RCC 7860 (cell line): ENCODE data around the gene SPEM2.
"Not testable (repeated sequence)": the region's sequence is repeated elsewhere in the genome, so short reads cannot be mapped to it uniquely, and the experiment has no call there.

Experiments used
- DNase-seq: peaks from one replicate; pipeline ENCODE4 v3.0.0-alpha.2; 2015; ENCODE audit warnings: low spot score
- FAIRE-seq: peaks from 2 replicates; lab custom pipeline; 2012; peaks lifted over from hg19 to GRCh38; lab: Jason Lieb, UNC

Gene SPEM2

GRCh38 chr17:7468804-7469389, 43.5 kb downstream of the SPEM2 start:
- DNase-seq = no peak
- FAIRE-seq = no peak

GRCh38 chr17:7469843-7470242, 44.4 kb downstream of the SPEM2 start:
- not testable (repeated sequence) for DNase-seq, FAIRE-seq

- not testable (repeated sequence) for FAIRE-seq
Measured at GRCh38 chr17:7470457-7470973, 45.1 kb downstream of the SPEM2 start.

GRCh38 chr17:7471729-7472128, 46.3 kb downstream of the SPEM2 start:
- DNase-seq (no peak), FAIRE-seq (no peak)

More at GRCh38 chr17:7470457-7470973, 45.1 kb downstream of the SPEM2 start:
- not testable (repeated sequence) for DNase-seq

GRCh38 chr17:7474767-7475166, 49.4 kb downstream of the SPEM2 start:
- DNase-seq, FAIRE-seq: not testable (repeated sequence)

- DNase-seq = no peak
- no peak for FAIRE-seq
Measured at GRCh38 chr17:7475764-7476422, 50.5 kb downstream of the SPEM2 start.

GRCh38 chr17:7476494-7476893, 51.1 kb downstream of the SPEM2 start:
- no peak for FAIRE-seq

GRCh38 chr17:7476951-7477350, 51.5 kb downstream of the SPEM2 start:
- FAIRE-seq (no peak), DNase-seq (no peak)

More at GRCh38 chr17:7476494-7476893, 51.1 kb downstream of the SPEM2 start:
- peak; percentile 37 for DNase-seq
